GM23248 (cell line): ENCODE data around the gene ATP2B2.

ENCODE experiments used
- EZH2 ChIP-seq: fragments of 200-600 bp; sonication (generic); IDR thresholded peaks from 2 replicates; pipeline ENCODE4 v1.6.1; 2018; ENCODE audit warnings: antibody characterized with exemption, mild to moderate bottlenecking; ENCODE audit not compliant: insufficient read depth, poor library complexity, severe bottlenecking
- EZH2phosphoT487 ChIP-seq: fragments of 200-600 bp; sonication (generic); IDR thresholded peaks from 2 replicates; pipeline ENCODE4 v1.6.1; 2018; ENCODE audit warnings: antibody characterized with exemption, moderate library complexity, mild to moderate bottlenecking, low read depth; ENCODE audit not compliant: insufficient read depth

DNA sequence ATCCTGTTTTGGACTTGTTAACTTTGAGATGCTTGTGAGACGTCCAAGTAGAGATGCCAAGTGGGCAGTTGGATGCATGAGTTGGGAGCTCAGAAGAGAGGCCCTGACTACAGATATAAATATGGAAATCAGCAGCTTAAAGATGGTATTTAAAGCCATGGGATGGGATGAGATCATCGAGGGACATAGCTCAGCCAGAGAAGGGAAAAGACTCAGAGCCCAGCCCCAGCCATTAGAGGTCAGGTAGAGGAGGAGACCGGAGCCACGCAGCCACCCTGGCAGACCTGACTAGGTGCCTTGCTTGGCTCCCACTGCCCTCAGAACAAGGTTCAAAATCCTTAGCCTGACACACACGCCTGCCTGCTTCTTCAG is 31.1 kb downstream of the ATP2B2 start:
- TF ChIP-seq EZH2: no peak
- TF ChIP-seq EZH2phosphoT487: no peak
